Endothelial cell of umbilical vein (primary cell): ENCODE results near the gene SRGAP3.

ENCODE experiments used
- CTCF ChIP-seq, 2 donors: IDR thresholded peaks; 1 replicate in 1 of 2; 2 replicates in 1 of 2; pipeline ENCODE4 v1.5.1; 2011; ENCODE audit warnings: low read length in 2 of 2, mild to moderate bottlenecking in 2 of 2, moderate library complexity in 2 of 2, control low read depth in 1 of 2, inconsistent platforms in 1 of 2, low read depth in 1 of 2; ENCODE audit not compliant: insufficient read depth in 1 of 2; ENCODE audit errors: extremely low read depth in 1 of 2
- MAX ChIP-seq: IDR thresholded peaks from 2 replicates; pipeline ENCODE4 v1.6.1; 2011; ENCODE audit not compliant: insufficient read depth, insufficient read length

- TF ChIP-seq MAX (no peak), CTCF (IDR thresholded peaks at IDR 0.05; ENCODE audit: extremely low read depth in 1 of 2, insufficient read depth in 1 of 2, low read depth in 1 of 2, low read length in 2 of 2) (no peak)
These were observed 110.1 kb downstream of the SRGAP3 start for GRCh38 chr3:9139366-9139765.
